A549 (cell line): ENCODE data around the gene SPOCK2. TPM values are rescaled to one million over a fixed set of nuclear protein-coding genes. Genes with fewer than 3 reads are reported as not detected.

Experiments
- ATAC-seq, 2 experiments: fragments of 200-7000 bp in 1 of 2; fragments of >200 bp in 1 of 2; cut with Nextera tagmentation in 1 of 2; cut with Tn5 transposase in 1 of 2; 3 replicates each; pipeline versions ENCODE4 v1.8.0 to v1.9.1; 2018 to 2020; ENCODE audit warnings: mild to moderate bottlenecking in 1 of 2, moderate library complexity in 1 of 2
- CTCF ChIA-PET: fragments of 300-600 bp; sonication (Branson Sonifier 250); formaldehyde crosslinking; extraction: SDS; loops from one replicate; lab custom pipeline; 2021; ENCODE audit warnings: antibody characterized with exemption, inconsistent platforms; lab: Yijun Ruan, JAX
- POLR2A ChIA-PET: fragments of 350-600 bp; formaldehyde crosslinking; extraction: SDS; loops from one replicate; lab custom pipeline; 2021; ENCODE audit warnings: antibody characterized with exemption, inconsistent platforms; lab: Yijun Ruan, JAX
- DNase-seq, 2 experiments: peaks; one replicate each; pipeline versions ENCODE4 v3.0.0 to v3.0.0-alpha.2; 2011 to 2016; ENCODE audit warnings: low read depth in 1 of 2, low spot score in 1 of 2
- FAIRE-seq: peaks from 2 replicates; lab custom pipeline; 2011; peaks lifted over from hg19 to GRCh38; lab: Jason Lieb, UNC
- H3K27ac ChIP-seq, 2 experiments: fragments of >200 bp; sonication (Bioruptor Twin); formaldehyde crosslinking; 3 replicates each; pipeline ENCODE4 v1.5.1; 2016 to 2017
- H3K4me1 ChIP-seq: fragments of >200 bp; sonication (Bioruptor Twin); formaldehyde crosslinking; 3 replicates; pipeline ENCODE4 v1.6.1; 2016
- H3K4me2 ChIP-seq: fragments of >200 bp; sonication (Bioruptor Twin); formaldehyde crosslinking; 3 replicates; pipeline ENCODE4 v1.6.1; 2016
- H3K4me3 ChIP-seq: fragments of >200 bp; sonication (Bioruptor Twin); formaldehyde crosslinking; 3 replicates; pipeline ENCODE4 v1.5.1; 2016
- H3K9me3 ChIP-seq: fragments of >200 bp; sonication (Bioruptor Twin); formaldehyde crosslinking; 3 replicates; pipeline ENCODE4 v1.6.1; 2016
- CBX8 ChIP-seq: fragments of 200-600 bp; sonication (generic); IDR thresholded peaks from 2 replicates; pipeline ENCODE4 v1.6.1; 2016
- CEBPB ChIP-seq, 2 experiments: fragments of >200 bp in 1 of 2; sonication (Bioruptor Twin) in 1 of 2; formaldehyde crosslinking in 1 of 2; IDR thresholded peaks; 2 replicates each; pipeline ENCODE4 v1.6.1; 2012 to 2016
- CHD4 ChIP-seq: fragments of 200-600 bp; sonication (generic); IDR thresholded peaks from 2 replicates; pipeline ENCODE4 v1.6.1; 2016; ENCODE audit warnings: antibody characterized with exemption, mild to moderate bottlenecking, borderline replicate concordance
- CTCF ChIP-seq: fragments of >200 bp; sonication (Bioruptor Twin); formaldehyde crosslinking; IDR thresholded peaks from 3 replicates; pipeline ENCODE4 v1.5.1; 2016
- FOSL2 ChIP-seq, 2 experiments: fragments of 450-650 bp in 1 of 2; fragments of >200 bp in 1 of 2; sonication (Bioruptor Twin) in 1 of 2; formaldehyde crosslinking; IDR thresholded peaks; 2 replicates each; pipeline versions ENCODE4 v1.5.0 to v1.6.1; 2016 to 2020; ENCODE audit warnings: mild to moderate bottlenecking in 1 of 2, moderate library complexity in 1 of 2
- GATA3 ChIP-seq: IDR thresholded peaks from 2 replicates; pipeline ENCODE4 v1.6.1; 2012; ENCODE audit warnings: borderline replicate concordance
- HES2 ChIP-seq: fragments of >200 bp; sonication (Bioruptor Twin); formaldehyde crosslinking; IDR thresholded peaks from 2 replicates; pipeline ENCODE4 v1.6.1; 2016
- HMGXB4 ChIP-seq: fragments of 250-450 bp; sonication (Bioruptor Pico); IDR thresholded peaks from 2 replicates; pipeline ENCODE4 v1.5.0; 2021; ENCODE audit warnings: mild to moderate bottlenecking, moderate library complexity, borderline replicate concordance
- HOXB13 ChIP-seq: fragments of 250-450 bp; sonication (Bioruptor Pico); IDR thresholded peaks from 2 replicates; pipeline ENCODE4 v1.5.0; 2020; ENCODE audit warnings: low read depth, mild to moderate bottlenecking, moderate library complexity
- HOXB5 ChIP-seq: fragments of 250-450 bp; sonication (Bioruptor Pico); IDR thresholded peaks from 2 replicates; pipeline ENCODE4 v1.5.0; 2020; ENCODE audit warnings: mild to moderate bottlenecking, moderate library complexity
- JUNB ChIP-seq: fragments of >200 bp; sonication (Bioruptor Twin); formaldehyde crosslinking; IDR thresholded peaks from 2 replicates; pipeline ENCODE4 v1.6.1; 2016
- KDM5A ChIP-seq: fragments of 200-600 bp; sonication (generic); IDR thresholded peaks from 2 replicates; pipeline ENCODE4 v1.6.1; 2016; ENCODE audit warnings: antibody characterized with exemption, mild to moderate bottlenecking
- MAFK ChIP-seq: fragments of 450-650 bp; IDR thresholded peaks from 2 replicates; pipeline ENCODE4 v1.6.1; 2014; ENCODE audit not compliant: partially characterized antibody
- MAX ChIP-seq: IDR thresholded peaks from 2 replicates; pipeline ENCODE4 v1.6.1; 2012
- NFE2L2 ChIP-seq: fragments of 150-350 bp; conservative IDR thresholded peaks from 2 replicates; pipeline ENCODE4 v1.6.1; 2014; ENCODE audit warnings: low read length
- NR3C1 ChIP-seq: fragments of >200 bp; sonication (Bioruptor Twin); formaldehyde crosslinking; IDR thresholded peaks from 3 replicates; pipeline ENCODE4 v1.6.1; 2017
- PHF8 ChIP-seq: fragments of 200-600 bp; sonication (generic); IDR thresholded peaks from 2 replicates; pipeline ENCODE4 v1.6.1; 2016; ENCODE audit warnings: low read depth, mild to moderate bottlenecking, antibody characterized with exemption, moderate library complexity, borderline replicate concordance
- POLR2A ChIP-seq: IDR thresholded peaks from 2 replicates; pipeline ENCODE4 v1.6.1; 2012; ENCODE audit warnings: mild to moderate bottlenecking, low read length
- POLR2AphosphoS2 ChIP-seq: conservative IDR thresholded peaks from 2 replicates; pipeline ENCODE4 v1.6.1; 2012; ENCODE audit warnings: low read length, improper control_type of control experiment, inconsistent platforms
- RAD21 ChIP-seq, 2 experiments: fragments of >200 bp in 1 of 2; sonication (Bioruptor Twin) in 1 of 2; formaldehyde crosslinking in 1 of 2; IDR thresholded peaks in 1 of 2; conservative IDR thresholded peaks in 1 of 2; 2 replicates in 1 of 2; 3 replicates in 1 of 2; pipeline ENCODE4 v1.6.1; 2012 to 2018; ENCODE audit warnings: inconsistent platforms in 1 of 2
- RCOR1 ChIP-seq: fragments of 150-350 bp; IDR thresholded peaks from 2 replicates; pipeline ENCODE4 v1.6.1; 2014; ENCODE audit warnings: antibody characterized with exemption, low read length, low read depth
- RNF2 ChIP-seq: fragments of 200-600 bp; sonication (generic); IDR thresholded peaks from 2 replicates; pipeline ENCODE4 v1.6.1; 2016; ENCODE audit warnings: low read depth, mild to moderate bottlenecking, antibody characterized with exemption, moderate library complexity, borderline replicate concordance
- SMC3 ChIP-seq: fragments of >200 bp; sonication (Bioruptor Twin); formaldehyde crosslinking; IDR thresholded peaks from 3 replicates; pipeline ENCODE4 v1.6.1; 2018; ENCODE audit warnings: inconsistent platforms
- ZC3H11A ChIP-seq: fragments of 450-650 bp; IDR thresholded peaks from 2 replicates; pipeline ENCODE4 v1.6.1; 2014; ENCODE audit warnings: antibody characterized with exemption, mild to moderate bottlenecking
- ZSCAN20 ChIP-seq: fragments of 250-450 bp; sonication (Bioruptor Pico); IDR thresholded peaks from 2 replicates; pipeline ENCODE4 v1.8.0; 2022; ENCODE audit warnings: mild to moderate bottlenecking, moderate library complexity
- WGBS: methylation state at CpG from one replicate; pipeline ENCODE4 v1.1.6; 2017; ENCODE audit errors: missing lambda C conversion rate; 5-methylcytosine and 5-hydroxymethylcytosine counted together
- polyA plus RNA-seq, 4 experiments: library from polyadenylated mRNA; depleted of rRNA in 3 of 4; stranded (reverse); fragments of >200 nt; fragmentation: RNase III in 1 of 4; extraction: RNeasy Plus Mini Kit Qiagen cat#74134 plus additional on column Dnase treatment in 1 of 4; gene quantifications; 2 replicates in 3 of 4; 3 replicates in 1 of 4; pipeline ENCODE4 v1.2.3, GENCODE V29; 2011 to 2017

SPOCK2 gene
- polyA plus RNA-seq, 2 of the 4 experiments (the other 2 are of a cell fraction), result 0.52 to 0.67 TPM

- no peak overlapping the region for H3K4me2 ChIP-seq
- WGBS, result 58% methylated on average over 3 of the region's 3 CpGs
- FAIRE-seq, result peak; percentile 85
- DNase-seq, result peak; percentile 58 to 73
- TF ChIP-seq CBX8 (no peak), CTCF (peak; percentile 85), PHF8 (no peak), SMC3 (peak; percentile 91), CHD4 (no peak), GATA3 (no peak), FOSL2 (IDR thresholded peaks at IDR 0.05) (no peak), FOSL2 (CRISPR knock-in tag; IDR thresholded peaks at IDR 0.05) (no peak), RAD21 (conservative IDR thresholded peaks at IDR 0.05 in 1 of 2, IDR thresholded peaks at IDR 0.05 in 1 of 2) (peak; percentile 85 to 88), NFE2L2 (no peak), RCOR1 (no peak), POLR2AphosphoS2 (no peak), HOXB13 (CRISPR knock-in tag) (no peak), MAFK (no peak), HMGXB4 (CRISPR knock-in tag) (no peak), KDM5A (no peak)
- TF ChIP-seq, all 56 proteins: peak for 3
- H3K27ac ChIP-seq, result peak overlapping the region; percentile 51 to 65
- ChIA-PET POLR2A (interaction anchor here (0.5 to 2.1 kb wide), 6 partner anchors 89 to 194 kb away, joined by 4 to 14 read pairs (median 5); partner anchors contain the start of genes ANAPC16, ASCC1 and DDIT4), CTCF (interaction anchor here (0.6 to 6.2 kb wide), 51 partner anchors 9 to 230 kb away, joined by 3 to 91 read pairs (median 5); partner anchors contain the start of genes ANAPC16 and ASCC1)
- H3K4me1 ChIP-seq, result peaks cover 39% of the 10 kb centered on the region; the same call in 2 of the 3 replicates
- H3K4me3 ChIP-seq, result no peak overlapping the region
- ATAC-seq, result peak; percentile 62 to 84; a peak in 5 of 6 replicates
- no peaks in the 10 kb centered on the region for H3K9me3 ChIP-seq
Observed at GRCh38 chr10:72126184-72126871, 38.0 kb upstream of the SPOCK2 start.

GRCh38 chr10:72124989-72125388 lies 36.6 kb upstream of the SPOCK2 start:
- CTCF ChIA-PET, result interaction anchor here (0.6 to 6.2 kb wide), 18 partner anchors 8 to 217 kb away, joined by 3 to 91 read pairs (median 10); partner anchors contain the start of genes ANAPC16, ASCC1 and DDIT4
- Histone ChIP-seq H3K27ac (no peak overlapping the region), H3K4me3 (no peak overlapping the region), H3K4me1 (peaks cover 39% of the 10 kb centered on the region; the same call in 2 of the 3 replicates), H3K9me3 (no peaks in the 10 kb centered on the region), H3K4me2 (no peak overlapping the region)
- ATAC-seq, result no peak
- DNase-seq, result no peak
- 82% methylated on average over 1 of the region's 1 CpG for WGBS
- FAIRE-seq, result no peak
- POLR2A ChIA-PET, result interaction anchor here (2.1 kb wide), 1 partner anchor 149 kb away, joined by 10 read pairs; the partner anchor contains the start of gene DDIT4
- TF ChIP-seq POLR2AphosphoS2 (no peak), POLR2A (no peak), CBX8 (no peak), ZC3H11A (no peak), ZSCAN20 (CRISPR knock-in tag) (no peak), HMGXB4 (CRISPR knock-in tag) (no peak), CEBPB (IDR thresholded peaks at IDR 0.05) (no peak), MAX (no peak), HOXB5 (CRISPR knock-in tag) (no peak), NR3C1 (no peak), HOXB13 (CRISPR knock-in tag) (no peak), JUNB (no peak), KDM5A (no peak), CTCF (no peak), RNF2 (no peak), HES2 (no peak)
